Testis (tissue), 2 donors: ENCODE results near the gene HDHD5.

Experiments used
- CTCF ChIP-seq, 3 experiments: fragments of 450-650 bp in 2 of 3; fragments of 200-600 bp in 1 of 3; sonication (generic) in 1 of 3; IDR thresholded peaks; one replicate each; pipeline ENCODE4 v1.5.1; 2016 to 2019; ENCODE audit warnings: antibody characterized with exemption in 3 of 3, mild to moderate bottlenecking in 2 of 3, moderate library complexity in 1 of 3
- POLR2A ChIP-seq: fragments of 450-650 bp; IDR thresholded peaks from one replicate; pipeline ENCODE4 v1.6.1; 2017; ENCODE audit warnings: antibody characterized with exemption, mild to moderate bottlenecking, moderate library complexity

GRCh38 chr22:17102297-17102667 is 56.8 kb downstream of the HDHD5 start:
- TF ChIP-seq CTCF (IDR thresholded peaks at IDR 0.05) (no peak), POLR2A (no peak)
